Peyer's patch (tissue), 4 donors: Measurements from ENCODE around the gene ABHD6.
"Not testable (repeated sequence)": the region's sequence is repeated elsewhere in the genome, so short reads cannot be mapped to it uniquely, and the experiment has no call there.

ENCODE experiments used
- CTCF ChIP-seq, 6 experiments: fragments of 450-650 bp in 4 of 6; fragments of 200-600 bp in 2 of 6; sonication (generic) in 1 of 6; IDR thresholded peaks; one replicate each; pipeline ENCODE4 v1.5.1; 2017 to 2019; ENCODE audit warnings: antibody characterized with exemption in 6 of 6, mild to moderate bottlenecking in 3 of 6, moderate library complexity in 1 of 6
- POLR2A ChIP-seq, 2 donors: fragments of 450-650 bp; IDR thresholded peaks; one replicate each; pipeline ENCODE4 v1.5.1; 2017; ENCODE audit warnings: antibody characterized with exemption in 2 of 2, mild to moderate bottlenecking in 2 of 2, moderate library complexity in 2 of 2

GRCh38 chr3:58339146-58339545 is 101.6 kb downstream of the ABHD6 start:
- TF ChIP-seq CTCF, POLR2A (IDR thresholded peaks at IDR 0.05): not testable (repeated sequence)
